Measurements from ENCODE around the gene SQSTM1.
"Not testable (repeated sequence)": the region's sequence is repeated elsewhere in the genome, so short reads cannot be mapped to it uniquely, and the experiment has no call there.

Gene SQSTM1

GRCh38 chr5:179827680-179828079 lies 7.0 kb downstream of the SQSTM1 start:
- DNase-seq: no peak

- DNase-seq: no peak
Measured at GRCh38 chr5:179828756-179829421, 8.2 kb downstream of the SQSTM1 start.

GRCh38 chr5:179829732-179830435 lies 9.2 kb downstream of the SQSTM1 start:
- no peak for DNase-seq

GRCh38 chr5:179830818-179831468 lies 10.2 kb downstream of the SQSTM1 start:
- DNase-seq: no peak

- no peak for DNase-seq
Measured at GRCh38 chr5:179832039-179832745, 11.5 kb downstream of the SQSTM1 start.

GRCh38 chr5:179833056-179833708 lies 12.5 kb downstream of the SQSTM1 start:
- no peak for DNase-seq

- DNase-seq: no peak
Measured at GRCh38 chr5:179833709-179834070, 13.0 kb downstream of the SQSTM1 start.

- DNase-seq: no peak
Measured at GRCh38 chr5:179834120-179834519, 13.4 kb downstream of the SQSTM1 start.

GRCh38 chr5:179834871-179835270 lies 14.2 kb downstream of the SQSTM1 start:
- DNase-seq: not testable (repeated sequence)

- no peak for DNase-seq
Measured at GRCh38 chr5:179836225-179837019, 15.7 kb downstream of the SQSTM1 start.

GRCh38 chr5:179837076-179838011 lies 16.6 kb downstream of the SQSTM1 start:
- DNase-seq: no peak

- DNase-seq: no peak
Measured at GRCh38 chr5:179839328-179840256, 18.9 kb downstream of the SQSTM1 start.

- no peak for DNase-seq
Measured at GRCh38 chr5:179840321-179840720, 19.6 kb downstream of the SQSTM1 start.

- no peak for DNase-seq
Measured at GRCh38 chr5:179840766-179841165, 20.1 kb downstream of the SQSTM1 start.

GRCh38 chr5:179841621-179842020 lies 20.9 kb downstream of the SQSTM1 start:
- no peak for DNase-seq

GRCh38 chr5:179852993-179853547 lies 32.4 kb downstream of the SQSTM1 start:
- no peak for DNase-seq

- no peak for DNase-seq
Measured at GRCh38 chr5:179854356-179854755, 33.7 kb downstream of the SQSTM1 start.

- peak; percentile 28 for DNase-seq
Measured at GRCh38 chr5:179858241-179858585, 37.5 kb downstream of the SQSTM1 start.

Data from activated gamma-delta T cell (primary cell).